HTERT RPE-1 (cell line): ENCODE data around the gene OTP.

Experiments used
- in situ Hi-C: fragments of 300-500 bp; cut with MboI; formaldehyde crosslinking; loops from 4 replicates; pipeline ENCODE4 v1.14.3; 2020; ENCODE audit warnings: low sequenced_read_pairs

OTP gene

GRCh38 chr5:77637998-77638762 is at the start of gene OTP:
TSS of gene OTP (minus strand) at chr5:77638713. CDS start at chr5:77638549, 164 bp downstream.
- in situ Hi-C loops = no loop called here

GRCh38 chr5:77683171-77683732 is 44.7 kb upstream of the OTP start:
- in situ Hi-C loops = no loop called here

DNA sequence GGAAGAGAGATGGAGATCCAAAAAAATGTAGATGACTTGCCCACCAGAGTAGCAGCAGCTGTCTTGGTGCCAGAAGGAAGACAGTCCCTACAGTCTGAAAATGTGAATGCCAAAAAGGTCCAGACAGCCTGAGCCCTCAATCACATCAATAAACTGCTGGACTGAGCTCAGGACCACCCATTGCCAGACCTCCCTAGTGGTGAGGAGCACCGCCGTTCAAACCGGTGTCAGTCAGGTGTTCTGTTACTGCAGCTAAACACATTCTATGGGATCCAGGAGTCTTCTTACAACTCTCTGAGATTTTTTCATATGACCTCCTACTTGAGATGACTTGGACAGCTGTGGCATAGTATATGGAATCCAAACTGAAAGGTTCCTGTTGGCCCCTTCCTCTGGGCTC is 32.0 kb upstream of the OTP start:
- in situ Hi-C loops = no loop called here

GRCh38 chr5:77669677-77670076 is 31.2 kb upstream of the OTP start:
- in situ Hi-C loops = no loop called here

DNA sequence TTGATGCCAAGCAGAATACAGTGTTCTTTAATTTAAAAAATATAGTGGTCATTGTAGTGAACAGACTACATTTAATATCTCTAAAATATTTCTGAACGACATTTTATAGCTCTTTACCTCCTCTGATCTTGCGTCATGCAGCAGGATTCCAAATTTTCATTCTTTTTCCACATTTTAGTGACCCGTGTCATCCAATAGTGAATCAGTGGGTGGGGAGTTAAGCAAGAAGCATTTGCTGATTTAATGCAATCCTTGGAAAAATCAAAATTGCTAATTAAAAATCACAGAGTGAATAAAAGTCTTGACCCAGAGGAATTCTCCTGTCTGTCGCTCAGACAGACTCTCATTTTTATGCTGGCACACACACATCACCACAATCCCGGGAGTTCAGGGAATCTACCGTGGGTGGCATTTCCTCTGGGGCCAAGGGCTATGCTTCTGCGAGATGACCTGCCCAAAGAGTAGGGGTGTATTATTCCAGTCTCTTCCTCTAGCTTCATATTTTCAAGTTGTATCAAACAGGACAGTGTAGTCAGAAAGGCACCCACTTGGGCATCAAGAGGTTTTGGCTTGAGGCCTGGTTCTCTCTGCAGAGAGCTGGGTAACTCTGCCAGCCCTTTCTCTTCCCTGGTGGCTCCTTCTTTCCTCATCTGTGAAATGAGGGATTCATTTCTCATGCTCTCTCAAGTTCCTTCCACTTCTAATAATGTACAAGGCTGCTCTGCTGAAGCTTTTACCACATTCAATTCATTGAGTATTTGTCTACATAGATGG is 24.8 kb upstream of the OTP start:
- in situ Hi-C loops = no loop called here

DNA sequence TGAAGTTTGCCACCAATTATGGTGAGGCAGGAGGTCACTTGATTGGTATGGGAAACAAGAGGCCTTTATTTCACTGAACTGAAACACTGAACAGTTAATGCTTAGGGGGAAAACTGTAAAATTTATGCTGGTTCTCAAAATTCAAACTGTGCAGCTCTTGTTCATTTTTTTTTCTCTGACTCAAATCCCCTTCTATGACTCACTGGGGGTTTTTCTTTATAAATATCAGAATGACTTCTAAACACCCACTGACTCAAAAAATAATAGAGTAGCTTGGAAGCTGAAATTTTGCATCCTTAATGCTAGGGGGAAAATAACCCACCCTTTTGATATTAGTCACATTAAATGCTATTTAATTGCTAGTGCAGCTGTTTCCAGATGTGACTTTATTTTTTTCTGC is 24.1 kb upstream of the OTP start:
- in situ Hi-C loops = no loop called here

DNA sequence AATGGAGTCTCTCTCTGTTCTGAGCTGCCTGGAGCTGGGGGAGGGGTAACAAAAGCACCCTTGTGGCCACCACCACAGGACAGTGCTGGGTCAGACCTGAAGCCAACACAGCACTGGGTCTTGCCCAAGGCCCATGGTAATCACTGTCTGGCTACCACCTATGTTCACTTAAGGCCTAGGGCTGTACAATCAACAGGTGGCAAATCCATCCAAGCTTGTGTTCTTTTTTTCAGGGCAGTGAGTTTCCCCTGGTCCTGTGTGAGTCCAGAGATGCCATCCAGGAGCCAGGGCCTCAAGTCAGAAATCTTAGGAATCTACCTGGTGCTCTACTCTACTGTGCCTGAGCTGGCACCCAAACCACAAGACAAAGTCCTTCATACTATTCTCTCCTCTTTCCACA is 20.1 kb upstream of the OTP start:
- in situ Hi-C loops = no loop called here

- in situ Hi-C loops = no loop called here
These were observed 12.8 kb upstream of the OTP start for GRCh38 chr5:77651343-77651742.

GRCh38 chr5:77650686-77651085 is 12.2 kb upstream of the OTP start:
- in situ Hi-C loops = no loop called here

DNA sequence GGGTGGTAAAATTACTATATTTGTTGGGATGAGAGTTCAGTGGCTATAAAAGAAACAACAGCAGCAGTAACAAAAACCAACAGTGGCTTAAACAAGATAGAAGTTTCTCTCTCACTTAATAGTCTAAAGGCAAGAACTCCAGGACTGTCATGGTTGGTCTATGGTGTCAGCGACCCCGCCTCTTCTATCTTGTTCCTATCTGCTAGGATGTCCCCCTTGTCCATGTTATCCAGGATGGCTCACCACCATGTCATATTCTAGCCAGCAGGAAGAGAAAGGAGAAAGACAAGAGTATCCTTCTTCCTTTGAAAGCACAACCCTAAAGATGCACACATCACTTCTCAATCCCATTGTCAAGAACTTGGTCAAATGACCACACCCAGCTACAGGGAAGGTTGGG is 11.3 kb upstream of the OTP start:
- in situ Hi-C loops = no loop called here

DNA sequence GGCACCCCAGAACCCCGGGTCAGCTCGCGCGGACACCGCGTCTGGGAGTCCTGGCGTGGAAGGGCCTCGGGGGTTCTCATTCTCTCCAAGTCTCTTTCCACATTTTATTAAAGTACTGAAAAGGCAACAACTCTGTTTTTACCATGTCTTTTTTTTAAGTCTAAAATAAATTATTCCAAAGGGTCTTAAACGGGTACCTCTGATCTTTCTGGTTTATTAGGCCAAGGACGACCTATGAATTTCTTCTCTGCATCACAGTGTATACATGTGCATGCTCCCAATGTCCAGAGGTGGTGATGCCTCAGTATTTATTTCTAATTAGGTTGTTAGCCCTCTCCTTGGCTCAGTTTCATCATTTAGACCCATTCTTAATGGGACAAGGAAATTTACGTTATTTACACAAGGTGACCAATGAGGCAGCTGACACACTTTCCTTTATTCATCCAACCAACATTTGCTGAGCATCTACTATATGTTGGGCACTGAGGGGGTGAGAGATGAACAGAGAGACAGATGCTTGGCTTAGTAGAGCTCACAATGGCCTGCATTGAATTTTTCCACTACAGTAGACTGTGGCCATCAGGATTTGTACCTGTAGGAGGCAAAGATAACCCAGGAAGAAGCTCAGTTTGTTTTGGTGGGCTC is 7.6 kb upstream of the OTP start:
- in situ Hi-C loops = no loop called here

DNA sequence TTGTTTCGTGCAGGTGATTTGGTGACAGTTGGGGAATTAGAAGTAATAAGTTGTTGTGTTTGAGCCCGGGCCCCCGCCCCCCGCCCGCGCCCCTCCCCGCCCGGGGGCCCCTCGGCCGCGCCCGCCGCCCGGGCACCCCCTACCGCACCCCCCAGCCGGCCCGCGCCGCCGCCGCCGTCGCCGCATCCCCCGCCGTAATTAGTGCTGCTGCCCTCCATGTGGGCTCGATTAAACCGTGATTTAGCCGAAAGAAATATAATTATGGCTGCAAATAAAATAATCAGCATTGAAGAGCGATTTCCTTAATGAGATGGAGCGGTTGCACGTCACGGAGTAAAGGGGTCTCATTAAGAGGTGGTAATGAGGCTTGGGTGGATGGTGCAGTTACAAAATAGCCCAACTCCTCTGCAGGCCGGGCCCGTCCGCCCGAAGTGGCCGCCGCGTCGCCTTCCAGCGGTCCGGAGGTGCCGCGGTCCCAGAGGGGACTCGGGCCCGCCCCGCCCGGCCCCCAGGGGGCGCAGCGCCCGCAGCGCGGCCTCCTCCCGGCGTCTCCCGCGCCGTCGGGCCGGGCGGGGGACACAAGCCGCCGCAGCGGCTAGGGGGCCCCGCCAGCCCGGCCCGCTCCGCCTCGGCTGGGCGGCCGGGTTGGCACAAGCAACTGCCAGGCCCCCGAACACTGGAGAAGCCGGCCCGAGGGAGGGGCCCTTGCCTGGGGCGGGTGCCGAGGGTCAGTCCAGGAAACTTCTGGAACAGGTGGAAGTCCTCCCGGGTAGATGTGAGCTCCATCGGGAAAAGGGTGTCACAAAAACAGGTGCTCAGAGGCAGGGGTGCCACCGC is 6.9 kb upstream of the OTP start:
- in situ Hi-C loops = no loop called here

DNA sequence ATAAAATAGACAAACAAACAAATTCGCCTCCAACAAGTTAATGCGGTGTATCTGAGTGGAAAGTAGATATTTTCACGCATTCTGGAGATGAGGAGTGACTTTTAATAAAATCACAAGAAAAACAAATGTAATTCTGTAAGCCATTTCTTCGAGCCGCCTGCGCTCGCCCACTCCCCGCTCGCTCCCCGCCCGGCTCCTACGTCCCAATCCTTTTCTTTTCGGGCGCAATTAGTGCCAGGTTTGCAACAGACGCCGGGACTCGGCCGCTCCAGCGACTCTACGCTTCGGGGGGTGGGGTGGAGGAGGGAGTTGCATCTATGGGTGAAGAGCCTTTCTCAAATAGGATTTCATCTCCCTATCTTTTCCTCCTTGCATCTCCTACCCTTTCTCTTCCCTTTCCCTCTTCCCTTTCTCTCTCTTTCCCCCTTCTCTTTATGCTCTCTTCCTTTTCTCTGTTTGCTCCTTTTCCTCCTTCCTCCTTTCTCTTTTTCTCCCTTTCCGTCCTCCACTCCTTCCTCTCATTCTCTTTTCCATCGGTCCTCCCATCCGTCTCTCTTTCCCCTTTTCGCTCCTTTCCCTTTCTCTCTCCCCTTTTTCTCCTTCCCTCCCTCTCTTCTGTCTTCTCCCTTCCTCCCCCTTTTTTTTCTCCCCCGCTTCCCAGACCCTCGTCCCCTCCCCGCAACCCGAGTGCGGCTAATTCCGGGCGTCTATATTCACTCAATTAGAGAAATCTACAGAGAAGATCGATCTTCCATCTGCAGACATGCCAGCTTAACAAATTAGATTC is 6.1 kb upstream of the OTP start:
- in situ Hi-C loops = no loop called here

DNA sequence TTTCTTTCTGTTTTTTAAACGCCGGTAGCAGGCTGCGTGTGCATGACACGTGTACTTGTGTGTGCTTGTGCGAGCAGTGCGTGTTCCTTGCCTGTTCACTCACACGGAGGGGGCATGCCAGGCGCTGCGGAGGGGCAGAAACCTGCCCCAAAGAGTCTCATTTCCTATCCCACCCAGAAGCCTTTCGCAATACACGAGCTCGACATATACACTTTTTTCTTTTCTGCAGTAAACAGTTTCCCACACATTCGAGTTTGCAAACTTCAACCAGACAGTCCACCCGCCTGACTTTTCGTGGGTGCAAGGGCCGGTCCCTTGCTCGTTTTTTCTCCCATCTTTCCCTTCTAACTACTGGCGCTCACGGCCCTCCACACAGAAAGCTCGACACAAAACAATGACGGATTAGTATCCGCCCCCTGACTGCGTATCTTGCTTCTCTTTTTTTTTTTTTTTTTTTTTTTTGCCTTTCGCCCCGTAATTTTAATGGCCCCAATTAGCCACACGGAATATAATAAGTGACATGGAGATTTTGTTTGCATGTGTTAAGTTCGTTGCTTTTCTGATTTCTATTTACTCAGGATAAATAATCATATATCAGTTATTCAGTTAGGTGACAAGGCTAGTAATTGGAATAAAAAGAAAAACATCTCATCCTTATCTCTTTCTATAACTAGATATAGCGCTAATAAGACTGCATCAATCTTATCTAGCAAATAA is 5.3 kb upstream of the OTP start:
- in situ Hi-C loops = no loop called here

- in situ Hi-C loops = no loop called here
These were observed 4.5 kb upstream of the OTP start for GRCh38 chr5:77642738-77643653.

GRCh38 chr5:77641963-77642737 is 3.6 kb upstream of the OTP start:
- in situ Hi-C loops = no loop called here

- in situ Hi-C loops = no loop called here
These were observed 3.0 kb upstream of the OTP start for GRCh38 chr5:77641397-77641943.
